AG04450 (cell line): ENCODE data around the gene LTBP1. TPM values are rescaled to one million over a fixed set of nuclear protein-coding genes. Genes with fewer than 3 reads are reported as not detected.

Experiments
- CTCF ChIA-PET: fragments of 300-600, 350-600 bp; formaldehyde crosslinking; extraction: SDS; loops from one replicate; lab custom pipeline; 2022; ENCODE audit warnings: antibody characterized with exemption, inconsistent platforms; lab: Charles Lee
- POLR2A ChIA-PET: fragments of 350-600 bp; formaldehyde crosslinking; extraction: SDS; loops from one replicate; lab custom pipeline; 2021; ENCODE audit warnings: antibody characterized with exemption, inconsistent platforms; lab: Yijun Ruan, JAX
- DNase-seq: peaks from one replicate; pipeline ENCODE4 v3.0.0-alpha.2; 2011; ENCODE audit warnings: low read depth, low spot score
- H3K27ac ChIP-seq: one replicate; pipeline ENCODE4 v1.5.1; 2012; ENCODE audit warnings: low read depth, low read length, control low read depth
- H3K27me3 ChIP-seq: one replicate; pipeline ENCODE4 v1.6.0; 2012; ENCODE audit warnings: low read length; ENCODE audit not compliant: control insufficient read depth, insufficient read depth
- H3K4me3 ChIP-seq: 2 replicates; pipeline ENCODE4 v1.5.1; 2011; ENCODE audit warnings: mild to moderate bottlenecking, low read depth, low read length, control low read depth
- H3K9me3 ChIP-seq: 2 replicates; pipeline ENCODE4 v1.5.1; 2012; ENCODE audit warnings: low read length; ENCODE audit not compliant: control insufficient read depth, insufficient read depth
- polyA plus RNA-seq: library from polyadenylated mRNA; depleted of rRNA; stranded (reverse); fragments of >200 nt; gene quantifications from 2 replicates; pipeline ENCODE4 v1.2.3, GENCODE V29; 2011
- TF ChIP-seq, protein P1 (sequence below): IDR thresholded peaks from 2 replicates; pipeline ENCODE4 v1.5.1; 2011; ENCODE audit warnings: low read depth, low read length, control low read depth, inconsistent platforms

Gene LTBP1
- polyA plus RNA-seq, 1 experiment: 517 TPM

GRCh38 chr2:33340280-33340679 lies 393.5 kb downstream of the LTBP1 start:
- TF ChIP-seq, protein P1, sequence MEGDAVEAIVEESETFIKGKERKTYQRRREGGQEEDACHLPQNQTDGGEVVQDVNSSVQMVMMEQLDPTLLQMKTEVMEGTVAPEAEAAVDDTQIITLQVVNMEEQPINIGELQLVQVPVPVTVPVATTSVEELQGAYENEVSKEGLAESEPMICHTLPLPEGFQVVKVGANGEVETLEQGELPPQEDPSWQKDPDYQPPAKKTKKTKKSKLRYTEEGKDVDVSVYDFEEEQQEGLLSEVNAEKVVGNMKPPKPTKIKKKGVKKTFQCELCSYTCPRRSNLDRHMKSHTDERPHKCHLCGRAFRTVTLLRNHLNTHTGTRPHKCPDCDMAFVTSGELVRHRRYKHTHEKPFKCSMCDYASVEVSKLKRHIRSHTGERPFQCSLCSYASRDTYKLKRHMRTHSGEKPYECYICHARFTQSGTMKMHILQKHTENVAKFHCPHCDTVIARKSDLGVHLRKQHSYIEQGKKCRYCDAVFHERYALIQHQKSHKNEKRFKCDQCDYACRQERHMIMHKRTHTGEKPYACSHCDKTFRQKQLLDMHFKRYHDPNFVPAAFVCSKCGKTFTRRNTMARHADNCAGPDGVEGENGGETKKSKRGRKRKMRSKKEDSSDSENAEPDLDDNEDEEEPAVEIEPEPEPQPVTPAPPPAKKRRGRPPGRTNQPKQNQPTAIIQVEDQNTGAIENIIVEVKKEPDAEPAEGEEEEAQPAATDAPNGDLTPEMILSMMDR: no peak
- Histone ChIP-seq H3K27ac (no peak overlapping the region), H3K4me3 (no peak overlapping the region), H3K9me3 (no peaks in the 10 kb centered on the region), H3K27me3 (no peaks in the 10 kb centered on the region)
- ChIA-PET CTCF (interaction anchor here (0.6 kb wide), 1 partner anchor 354 kb away, joined by 3 read pairs; no protein-coding TSS in a partner anchor), POLR2A (no interaction called here)
- DNase-seq: no peak

DNA sequence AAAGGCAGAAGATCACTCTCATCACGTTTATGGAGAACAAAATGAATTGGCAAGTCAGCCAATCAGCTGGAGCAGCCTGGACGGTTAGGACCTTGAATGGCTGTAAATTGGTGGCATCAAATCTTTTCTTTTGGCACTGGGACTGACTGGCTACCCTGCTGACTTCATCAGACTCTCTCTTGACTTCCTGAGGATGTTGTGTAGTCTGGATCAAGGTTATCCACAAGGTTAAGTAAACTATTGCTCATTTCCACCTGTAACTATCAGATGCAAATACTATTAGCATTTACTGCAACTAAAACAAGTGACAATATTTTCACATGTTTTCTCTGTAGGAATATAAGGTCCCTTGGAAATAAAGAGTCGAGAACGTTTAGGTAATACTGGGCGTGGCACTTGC lies 395.4 kb downstream of the LTBP1 start:
- TF ChIP-seq, protein P1: no peak
- Histone ChIP-seq H3K4me3 (no peak overlapping the region), H3K27me3 (no peaks in the 10 kb centered on the region), H3K9me3 (no peaks in the 10 kb centered on the region), H3K27ac (no peak overlapping the region)
- ChIA-PET CTCF (no interaction called here), POLR2A (no interaction called here)
- DNase-seq: no peak

- Histone ChIP-seq H3K9me3 (no peaks in the 10 kb centered on the region), H3K27ac (no peak overlapping the region), H3K4me3 (no peak overlapping the region), H3K27me3 (no peaks in the 10 kb centered on the region)
- POLR2A ChIA-PET: no interaction called here
- no peak for DNase-seq
- CTCF ChIA-PET: no interaction called here
- TF ChIP-seq, protein P1: no peak
Measured at GRCh38 chr2:33342705-33343104, 396.0 kb downstream of the LTBP1 start.

DNA sequence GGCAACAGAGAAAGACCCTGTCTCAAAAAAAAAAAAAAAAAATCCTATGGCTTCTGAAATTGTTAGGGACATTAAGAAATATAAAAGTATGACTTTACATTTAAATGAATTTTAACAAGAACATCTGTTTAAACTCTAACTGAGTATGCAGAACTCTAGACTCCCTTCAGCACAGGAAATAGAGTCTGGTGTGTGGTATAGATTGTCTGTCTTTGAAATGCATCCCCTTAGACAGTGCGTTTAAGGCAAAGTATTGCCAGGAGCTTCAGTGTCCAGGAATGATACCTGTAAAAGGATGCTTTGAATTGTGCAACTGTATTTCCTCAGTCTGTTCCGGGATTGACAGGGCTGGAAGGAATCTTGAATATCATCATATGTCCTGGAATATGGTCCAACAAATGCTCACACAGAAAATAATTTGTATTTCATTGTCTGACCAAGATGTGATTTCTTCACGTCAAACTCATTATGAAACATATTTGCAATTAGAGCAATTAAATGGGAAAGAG lies 396.7 kb downstream of the LTBP1 start:
- ChIA-PET POLR2A (no interaction called here), CTCF (interaction anchor here (1.6 kb wide), 1 partner anchor 36 kb away, joined by 4 read pairs; no protein-coding TSS in a partner anchor)
- Histone ChIP-seq H3K27ac (no peak overlapping the region), H3K4me3 (no peak overlapping the region), H3K9me3 (no peaks in the 10 kb centered on the region), H3K27me3 (no peaks in the 10 kb centered on the region)
- TF ChIP-seq, protein P1: no peak
- no peak for DNase-seq

- no peak for DNase-seq
- no peaks in the 10 kb centered on the region for H3K9me3 ChIP-seq
- POLR2A ChIA-PET: no interaction called here
- H3K27me3 ChIP-seq: no peaks in the 10 kb centered on the region
- H3K27ac ChIP-seq: no peak overlapping the region
- CTCF ChIA-PET: interaction anchor here (1.6 kb wide), 1 partner anchor 36 kb away, joined by 4 read pairs; no protein-coding TSS in a partner anchor
- H3K4me3 ChIP-seq: no peak overlapping the region
- TF ChIP-seq, protein P1: no peak
Measured at GRCh38 chr2:33344230-33344629, 397.5 kb downstream of the LTBP1 start.
